A549 (cell line): ENCODE results near the gene DYSF. TPM values are rescaled to one million over a fixed set of nuclear protein-coding genes. Genes with fewer than 3 reads are reported as not detected.

Source experiments
- ATAC-seq, 2 experiments: fragments of 200-7000 bp in 1 of 2; fragments of >200 bp in 1 of 2; cut with Nextera tagmentation in 1 of 2; cut with Tn5 transposase in 1 of 2; 3 replicates each; pipeline versions ENCODE4 v1.8.0 to v1.9.1; 2018 to 2020; ENCODE audit warnings: mild to moderate bottlenecking in 1 of 2, moderate library complexity in 1 of 2
- CTCF ChIA-PET: fragments of 300-600 bp; sonication (Branson Sonifier 250); formaldehyde crosslinking; extraction: SDS; loops from one replicate; lab custom pipeline; 2021; ENCODE audit warnings: antibody characterized with exemption, inconsistent platforms; lab: Yijun Ruan, JAX
- POLR2A ChIA-PET: fragments of 350-600 bp; formaldehyde crosslinking; extraction: SDS; loops from one replicate; lab custom pipeline; 2021; ENCODE audit warnings: antibody characterized with exemption, inconsistent platforms; lab: Yijun Ruan, JAX
- DNase-seq, 2 experiments: peaks; one replicate each; pipeline versions ENCODE4 v3.0.0 to v3.0.0-alpha.2; 2011 to 2016; ENCODE audit warnings: low read depth in 1 of 2, low spot score in 1 of 2
- FAIRE-seq: peaks from 2 replicates; lab custom pipeline; 2011; peaks lifted over from hg19 to GRCh38; lab: Jason Lieb, UNC
- H3K27ac ChIP-seq, 2 experiments: fragments of >200 bp; sonication (Bioruptor Twin); formaldehyde crosslinking; 3 replicates each; pipeline ENCODE4 v1.5.1; 2016 to 2017
- H3K4me1 ChIP-seq: fragments of >200 bp; sonication (Bioruptor Twin); formaldehyde crosslinking; 3 replicates; pipeline ENCODE4 v1.6.1; 2016
- H3K4me2 ChIP-seq: fragments of >200 bp; sonication (Bioruptor Twin); formaldehyde crosslinking; 3 replicates; pipeline ENCODE4 v1.6.1; 2016
- H3K4me3 ChIP-seq: fragments of >200 bp; sonication (Bioruptor Twin); formaldehyde crosslinking; 3 replicates; pipeline ENCODE4 v1.5.1; 2016
- H3K9me3 ChIP-seq: fragments of >200 bp; sonication (Bioruptor Twin); formaldehyde crosslinking; 3 replicates; pipeline ENCODE4 v1.6.1; 2016
- ATOH8 ChIP-seq: fragments of 250-450 bp; sonication (Bioruptor Pico); IDR thresholded peaks from 2 replicates; pipeline ENCODE4 v1.5.0; 2020; ENCODE audit warnings: low read depth, mild to moderate bottlenecking, moderate library complexity
- CHD4 ChIP-seq: fragments of 200-600 bp; sonication (generic); IDR thresholded peaks from 2 replicates; pipeline ENCODE4 v1.6.1; 2016; ENCODE audit warnings: antibody characterized with exemption, mild to moderate bottlenecking, borderline replicate concordance
- CTCF ChIP-seq: fragments of >200 bp; sonication (Bioruptor Twin); formaldehyde crosslinking; IDR thresholded peaks from 3 replicates; pipeline ENCODE4 v1.5.1; 2016
- EHF ChIP-seq: fragments of 250-450 bp; sonication (Bioruptor Pico); IDR thresholded peaks from 2 replicates; pipeline ENCODE4 v1.5.0; 2020; ENCODE audit warnings: mild to moderate bottlenecking
- EP300 ChIP-seq, 2 experiments: fragments of >200 bp; sonication (Bioruptor Twin); formaldehyde crosslinking; IDR thresholded peaks; 2 replicates in 1 of 2; 3 replicates in 1 of 2; pipeline ENCODE4 v1.6.1; 2016 to 2017
- FOXS1 ChIP-seq: fragments of 250-450 bp; sonication (Bioruptor Pico); IDR thresholded peaks from 2 replicates; pipeline ENCODE4 v1.5.0; 2020; ENCODE audit warnings: mild to moderate bottlenecking, moderate library complexity
- HDAC2 ChIP-seq: fragments of 200-600 bp; sonication (generic); IDR thresholded peaks from 2 replicates; pipeline ENCODE4 v1.6.1; 2016
- HOXA7 ChIP-seq: fragments of 250-450 bp; sonication (Bioruptor Pico); IDR thresholded peaks from 2 replicates; pipeline ENCODE4 v1.5.0; 2020; ENCODE audit warnings: mild to moderate bottlenecking, moderate library complexity
- HOXB5 ChIP-seq: fragments of 250-450 bp; sonication (Bioruptor Pico); IDR thresholded peaks from 2 replicates; pipeline ENCODE4 v1.5.0; 2020; ENCODE audit warnings: mild to moderate bottlenecking, moderate library complexity
- JUN ChIP-seq, 2 experiments: fragments of >200 bp; sonication (Bioruptor Twin); formaldehyde crosslinking; IDR thresholded peaks; 2 replicates in 1 of 2; 3 replicates in 1 of 2; pipeline ENCODE4 v1.6.1; 2016 to 2017
- JUNB ChIP-seq: fragments of >200 bp; sonication (Bioruptor Twin); formaldehyde crosslinking; IDR thresholded peaks from 2 replicates; pipeline ENCODE4 v1.6.1; 2016
- KDM1A ChIP-seq: fragments of 200-600 bp; sonication (generic); IDR thresholded peaks from 2 replicates; pipeline ENCODE4 v1.6.1; 2016; ENCODE audit warnings: low read depth, mild to moderate bottlenecking
- MAFK ChIP-seq: fragments of 450-650 bp; IDR thresholded peaks from 2 replicates; pipeline ENCODE4 v1.6.1; 2014; ENCODE audit not compliant: partially characterized antibody
- MAZ ChIP-seq: fragments of 150-350 bp; IDR thresholded peaks from 2 replicates; pipeline ENCODE4 v1.6.1; 2014; ENCODE audit warnings: antibody characterized with exemption, low read depth, low read length, borderline replicate concordance
- NFE2L2 ChIP-seq: fragments of 150-350 bp; conservative IDR thresholded peaks from 2 replicates; pipeline ENCODE4 v1.6.1; 2014; ENCODE audit warnings: low read length
- PBX3 ChIP-seq: IDR thresholded peaks from 2 replicates; pipeline ENCODE4 v1.6.1; 2012
- PHF8 ChIP-seq: fragments of 200-600 bp; sonication (generic); IDR thresholded peaks from 2 replicates; pipeline ENCODE4 v1.6.1; 2016; ENCODE audit warnings: low read depth, mild to moderate bottlenecking, antibody characterized with exemption, moderate library complexity, borderline replicate concordance
- RAD21 ChIP-seq, 2 experiments: fragments of >200 bp in 1 of 2; sonication (Bioruptor Twin) in 1 of 2; formaldehyde crosslinking in 1 of 2; IDR thresholded peaks in 1 of 2; conservative IDR thresholded peaks in 1 of 2; 2 replicates in 1 of 2; 3 replicates in 1 of 2; pipeline ENCODE4 v1.6.1; 2012 to 2018; ENCODE audit warnings: inconsistent platforms in 1 of 2
- RARB ChIP-seq: fragments of 250-450 bp; sonication (Bioruptor Pico); IDR thresholded peaks from 2 replicates; pipeline ENCODE4 v1.8.0; 2021; ENCODE audit warnings: mild to moderate bottlenecking, moderate library complexity
- RCOR1 ChIP-seq: fragments of 150-350 bp; IDR thresholded peaks from 2 replicates; pipeline ENCODE4 v1.6.1; 2014; ENCODE audit warnings: antibody characterized with exemption, low read length, low read depth
- RFX5 ChIP-seq: fragments of 450-650 bp; IDR thresholded peaks from 2 replicates; pipeline ENCODE4 v1.7.1; 2014; ENCODE audit warnings: antibody characterized with exemption, mild to moderate bottlenecking, moderate library complexity
- RNF2 ChIP-seq: fragments of 200-600 bp; sonication (generic); IDR thresholded peaks from 2 replicates; pipeline ENCODE4 v1.6.1; 2016; ENCODE audit warnings: low read depth, mild to moderate bottlenecking, antibody characterized with exemption, moderate library complexity, borderline replicate concordance
- SREBF2 ChIP-seq: fragments of 450-650 bp; IDR thresholded peaks from 2 replicates; pipeline ENCODE4 v1.6.1; 2014; ENCODE audit warnings: mild to moderate bottlenecking, moderate library complexity
- TP53 ChIP-seq: fragments of 250-450 bp; sonication (Bioruptor Pico); IDR thresholded peaks from 2 replicates; pipeline ENCODE4 v1.5.0; 2021; ENCODE audit warnings: mild to moderate bottlenecking, moderate library complexity
- ZFP36 ChIP-seq: fragments of 450-650 bp; IDR thresholded peaks from 2 replicates; pipeline ENCODE4 v1.6.1; 2014; ENCODE audit warnings: borderline replicate concordance; ENCODE audit not compliant: partially characterized antibody
- ZSCAN20 ChIP-seq: fragments of 250-450 bp; sonication (Bioruptor Pico); IDR thresholded peaks from 2 replicates; pipeline ENCODE4 v1.8.0; 2022; ENCODE audit warnings: mild to moderate bottlenecking, moderate library complexity
- WGBS: methylation state at CpG from one replicate; pipeline ENCODE4 v1.1.6; 2017; ENCODE audit errors: missing lambda C conversion rate; 5-methylcytosine and 5-hydroxymethylcytosine counted together
- polyA plus RNA-seq, 4 experiments: library from polyadenylated mRNA; depleted of rRNA in 3 of 4; stranded (reverse); fragments of >200 nt; fragmentation: RNase III in 1 of 4; extraction: RNeasy Plus Mini Kit Qiagen cat#74134 plus additional on column Dnase treatment in 1 of 4; gene quantifications; 2 replicates in 3 of 4; 3 replicates in 1 of 4; pipeline ENCODE4 v1.2.3, GENCODE V29; 2011 to 2017
- TF ChIP-seq, protein P1 (sequence below): fragments of 250-450 bp; sonication (Bioruptor Pico); IDR thresholded peaks from 2 replicates; pipeline ENCODE4 v1.5.0; 2021; ENCODE audit warnings: mild to moderate bottlenecking, moderate library complexity, borderline replicate concordance
- TF ChIP-seq, protein P2 (sequence below): fragments of 450-650 bp; IDR thresholded peaks from 2 replicates; pipeline ENCODE4 v1.6.1; 2014; ENCODE audit warnings: antibody characterized with exemption
- TF ChIP-seq, protein P3 (sequence below): fragments of 150-350 bp; IDR thresholded peaks from 2 replicates; pipeline ENCODE4 v1.6.1; 2014; ENCODE audit warnings: low read depth, mild to moderate bottlenecking, low read length
- TF ChIP-seq, protein P4 (sequence below): fragments of >200 bp; sonication (Bioruptor Twin); formaldehyde crosslinking; IDR thresholded peaks from 2 replicates; pipeline ENCODE4 v1.6.1; 2016

The DYSF gene
- polyA plus RNA-seq, 2 of the 4 experiments (the other 2 are of a cell fraction), result 0.36 to 0.98 TPM

GRCh38 chr2:71535526-71535925 is 82.2 kb downstream of the DYSF start:
- Histone ChIP-seq H3K4me3 (no peak overlapping the region), H3K9me3 (no peaks in the 10 kb centered on the region), H3K27ac (no peak overlapping the region), H3K4me1 (no peaks in the 10 kb centered on the region), H3K4me2 (no peak overlapping the region)
- ChIA-PET POLR2A (no interaction called here), CTCF (interaction anchor here (0.7 to 3.2 kb wide), 13 partner anchors 10 to 1359 kb away, joined by 3 to 28 read pairs (median 3); partner anchors contain the start of gene SPR)
- FAIRE-seq (no peak), DNase-seq (no peak)
- WGBS, result 68% methylated on average over 7 of the region's 7 CpGs
- TF ChIP-seq ZSCAN20 (no peak), TP53 (CRISPR knock-in tag) (no peak), NFE2L2 (no peak), RFX5 (no peak), JUNB (no peak), CHD4 (no peak), FOXS1 (no peak), HDAC2 (no peak), RCOR1 (no peak), ATOH8 (CRISPR knock-in tag) (no peak), HOXA7 (no peak), RARB (no peak), KDM1A (no peak), PBX3 (no peak), PHF8 (no peak), SREBF2 (no peak), RAD21 (conservative IDR thresholded peaks at IDR 0.05 in 1 of 2, IDR thresholded peaks at IDR 0.05 in 1 of 2) (no peak), MAFK (no peak)
- TF ChIP-seq, protein P1, sequence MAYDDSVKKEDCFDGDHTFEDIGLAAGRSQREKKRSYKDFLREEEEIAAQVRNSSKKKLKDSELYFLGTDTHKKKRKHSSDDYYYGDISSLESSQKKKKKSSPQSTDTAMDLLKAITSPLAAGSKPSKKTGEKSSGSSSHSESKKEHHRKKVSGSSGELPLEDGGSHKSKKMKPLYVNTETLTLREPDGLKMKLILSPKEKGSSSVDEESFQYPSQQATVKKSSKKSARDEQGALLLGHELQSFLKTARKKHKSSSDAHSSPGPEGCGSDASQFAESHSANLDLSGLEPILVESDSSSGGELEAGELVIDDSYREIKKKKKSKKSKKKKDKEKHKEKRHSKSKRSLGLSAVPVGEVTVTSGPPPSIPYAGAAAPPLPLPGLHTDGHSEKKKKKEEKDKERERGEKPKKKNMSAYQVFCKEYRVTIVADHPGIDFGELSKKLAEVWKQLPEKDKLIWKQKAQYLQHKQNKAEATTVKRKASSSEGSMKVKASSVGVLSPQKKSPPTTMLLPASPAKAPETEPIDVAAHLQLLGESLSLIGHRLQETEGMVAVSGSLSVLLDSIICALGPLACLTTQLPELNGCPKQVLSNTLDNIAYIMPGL (CRISPR knock-in tag), result no peak
- TF ChIP-seq, protein P2, sequence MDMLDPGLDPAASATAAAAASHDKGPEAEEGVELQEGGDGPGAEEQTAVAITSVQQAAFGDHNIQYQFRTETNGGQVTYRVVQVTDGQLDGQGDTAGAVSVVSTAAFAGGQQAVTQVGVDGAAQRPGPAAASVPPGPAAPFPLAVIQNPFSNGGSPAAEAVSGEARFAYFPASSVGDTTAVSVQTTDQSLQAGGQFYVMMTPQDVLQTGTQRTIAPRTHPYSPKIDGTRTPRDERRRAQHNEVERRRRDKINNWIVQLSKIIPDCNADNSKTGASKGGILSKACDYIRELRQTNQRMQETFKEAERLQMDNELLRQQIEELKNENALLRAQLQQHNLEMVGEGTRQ, result no peak
- TF ChIP-seq, all 56 proteins: peak for 0
- ATAC-seq, result no peak

- H3K4me3 ChIP-seq, result no peak overlapping the region
- H3K4me2 ChIP-seq, result no peak overlapping the region
- H3K9me3 ChIP-seq, result no peaks in the 10 kb centered on the region
- no peak for DNase-seq
- no peaks in the 10 kb centered on the region for H3K4me1 ChIP-seq
- ChIA-PET POLR2A (no interaction called here), CTCF (interaction anchor here (0.8 to 3.2 kb wide), 10 partner anchors 9 to 1358 kb away, joined by 3 to 28 read pairs (median 3); partner anchors contain the start of gene SPR)
- H3K27ac ChIP-seq, result no peak overlapping the region
- 86% methylated on average over 18 of the region's 18 CpGs for WGBS
- peak; percentile 21; a peak in 1 of 6 replicates for ATAC-seq
- TF ChIP-seq CHD4, result no peak
- no peak for TF ChIP-seq RFX5
- TF ChIP-seq HOXB5, result no peak
- TF ChIP-seq, protein P3, sequence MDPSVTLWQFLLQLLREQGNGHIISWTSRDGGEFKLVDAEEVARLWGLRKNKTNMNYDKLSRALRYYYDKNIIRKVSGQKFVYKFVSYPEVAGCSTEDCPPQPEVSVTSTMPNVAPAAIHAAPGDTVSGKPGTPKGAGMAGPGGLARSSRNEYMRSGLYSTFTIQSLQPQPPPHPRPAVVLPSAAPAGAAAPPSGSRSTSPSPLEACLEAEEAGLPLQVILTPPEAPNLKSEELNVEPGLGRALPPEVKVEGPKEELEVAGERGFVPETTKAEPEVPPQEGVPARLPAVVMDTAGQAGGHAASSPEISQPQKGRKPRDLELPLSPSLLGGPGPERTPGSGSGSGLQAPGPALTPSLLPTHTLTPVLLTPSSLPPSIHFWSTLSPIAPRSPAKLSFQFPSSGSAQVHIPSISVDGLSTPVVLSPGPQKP, result no peak
- TF ChIP-seq CTCF, result no peak
- TF ChIP-seq EP300 (IDR thresholded peaks at IDR 0.05), result no peak
- no peak for TF ChIP-seq EHF (CRISPR knock-in tag)
- no peak for TF ChIP-seq MAZ
- TF ChIP-seq RNF2, result no peak
- TF ChIP-seq ZFP36, result no peak
- TF ChIP-seq, protein P4, sequence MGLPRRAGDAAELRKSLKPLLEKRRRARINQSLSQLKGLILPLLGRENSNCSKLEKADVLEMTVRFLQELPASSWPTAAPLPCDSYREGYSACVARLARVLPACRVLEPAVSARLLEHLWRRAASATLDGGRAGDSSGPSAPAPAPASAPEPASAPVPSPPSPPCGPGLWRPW, result no peak
- no peak for TF ChIP-seq JUN (IDR thresholded peaks at IDR 0.05)
- FAIRE-seq, result no peak
Measured at GRCh38 chr2:71536226-71536671, 82.9 kb downstream of the DYSF start.
